ENCODE measurements around the gene NKX2-3.

DNA sequence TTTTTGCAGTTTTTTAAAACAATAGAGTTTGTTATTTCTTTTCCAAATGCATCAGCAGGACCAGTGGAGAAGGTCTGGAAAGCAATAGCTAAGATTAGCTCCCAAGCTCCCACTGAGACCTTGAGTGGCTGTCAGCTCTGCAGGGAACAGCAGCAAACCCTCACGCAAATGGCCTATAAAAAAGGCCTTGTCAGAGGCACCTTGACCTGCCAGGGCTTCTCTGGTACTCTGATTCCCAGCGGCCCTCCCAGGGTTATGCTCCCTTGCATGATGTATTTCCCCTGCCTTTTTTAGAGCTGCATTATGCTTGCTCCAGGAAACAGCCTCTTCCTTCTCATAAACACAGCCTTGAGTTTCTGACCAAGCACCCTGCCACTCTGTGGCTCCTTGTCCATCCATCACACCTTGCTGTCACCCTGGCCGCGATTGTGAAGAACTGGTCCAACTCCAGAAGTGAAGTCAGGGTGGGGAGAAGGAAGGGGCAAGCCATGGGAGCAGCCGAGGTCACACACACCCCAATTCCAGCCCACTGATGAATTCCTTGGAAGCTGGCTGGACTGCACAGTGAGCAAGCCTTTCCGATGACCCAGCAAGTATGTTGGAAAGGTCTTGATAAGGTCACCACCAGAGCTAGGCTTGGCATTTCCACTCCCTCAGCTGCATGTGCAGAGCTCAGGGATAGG is 35.3 kb upstream of the NKX2-3 start:
- TF ChIP-seq, protein P1, sequence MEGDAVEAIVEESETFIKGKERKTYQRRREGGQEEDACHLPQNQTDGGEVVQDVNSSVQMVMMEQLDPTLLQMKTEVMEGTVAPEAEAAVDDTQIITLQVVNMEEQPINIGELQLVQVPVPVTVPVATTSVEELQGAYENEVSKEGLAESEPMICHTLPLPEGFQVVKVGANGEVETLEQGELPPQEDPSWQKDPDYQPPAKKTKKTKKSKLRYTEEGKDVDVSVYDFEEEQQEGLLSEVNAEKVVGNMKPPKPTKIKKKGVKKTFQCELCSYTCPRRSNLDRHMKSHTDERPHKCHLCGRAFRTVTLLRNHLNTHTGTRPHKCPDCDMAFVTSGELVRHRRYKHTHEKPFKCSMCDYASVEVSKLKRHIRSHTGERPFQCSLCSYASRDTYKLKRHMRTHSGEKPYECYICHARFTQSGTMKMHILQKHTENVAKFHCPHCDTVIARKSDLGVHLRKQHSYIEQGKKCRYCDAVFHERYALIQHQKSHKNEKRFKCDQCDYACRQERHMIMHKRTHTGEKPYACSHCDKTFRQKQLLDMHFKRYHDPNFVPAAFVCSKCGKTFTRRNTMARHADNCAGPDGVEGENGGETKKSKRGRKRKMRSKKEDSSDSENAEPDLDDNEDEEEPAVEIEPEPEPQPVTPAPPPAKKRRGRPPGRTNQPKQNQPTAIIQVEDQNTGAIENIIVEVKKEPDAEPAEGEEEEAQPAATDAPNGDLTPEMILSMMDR (IDR thresholded peaks at IDR 0.05 in 8 of 11, conservative IDR thresholded peaks at IDR 0.05 in 3 of 11), result no peak
- TF ChIP-seq POLR2A (IDR thresholded peaks at IDR 0.05), result no peak
- peak in 2 of 3 donors; percentile 2 to 75 for TF ChIP-seq POLR2AphosphoS5 (IDR thresholded peaks at IDR 0.05)
